Heart right ventricle (tissue), 16 donors: ENCODE data around the gene CLEC20A. TPM values are rescaled to one million over a fixed set of nuclear protein-coding genes. Genes with fewer than 3 reads are reported as not detected.

Experiments
- ATAC-seq, 8 donors: fragments of 200-7000 bp; cut with Tn5 transposase; one replicate each; pipeline ENCODE4 v1.9.1; 2020; ENCODE audit warnings: mild to moderate bottlenecking in 8 of 8, moderate library complexity in 8 of 8, moderate number of reproducible peaks in 1 of 8
- DNase-seq, 2 donors: peaks; one replicate each; pipeline ENCODE4 v3.0.0-alpha.2; 2020
- H3K27ac ChIP-seq, 10 donors: fragments of 200-600 bp; sonication (generic) in 2 of 10; one replicate each; pipeline versions ENCODE4 v1.5.0 to v1.8.0; 2020 to 2022; ENCODE audit warnings: mild to moderate bottlenecking in 3 of 10
- H3K27me3 ChIP-seq, 7 donors: fragments of 200-600 bp; one replicate each; pipeline ENCODE4 v1.8.0; 2021 to 2022; ENCODE audit warnings: mild to moderate bottlenecking in 2 of 7
- H3K36me3 ChIP-seq, 9 donors: fragments of 200-600 bp; sonication (generic) in 1 of 9; one replicate each; pipeline versions ENCODE4 v1.5.0 to v1.8.0; 2020 to 2022; ENCODE audit warnings: mild to moderate bottlenecking in 2 of 9
- H3K4me1 ChIP-seq, 9 donors: fragments of 200-600 bp; sonication (generic) in 1 of 9; one replicate each; pipeline versions ENCODE4 v1.5.0 to v1.8.0; 2020 to 2022; ENCODE audit warnings: mild to moderate bottlenecking in 4 of 9
- H3K4me3 ChIP-seq, 10 donors: fragments of 200-600 bp; sonication (generic) in 2 of 10; one replicate each; pipeline versions ENCODE4 v1.5.0 to v1.8.0; 2020 to 2022; ENCODE audit warnings: mild to moderate bottlenecking in 7 of 10, moderate library complexity in 2 of 10
- H3K9me3 ChIP-seq, 11 donors: fragments of 200-600 bp in 10 of 11; sonication (generic) in 2 of 11; one replicate each; pipeline versions ENCODE4 v1.5.0 to v1.8.0; 2013 to 2022; ENCODE audit warnings: mild to moderate bottlenecking in 2 of 11, control low read depth in 1 of 11, moderate library complexity in 1 of 11
- CTCF ChIP-seq, 9 donors: fragments of 200-600 bp; sonication (generic) in 2 of 9; IDR thresholded peaks; one replicate each; pipeline versions ENCODE4 v1.5.0 to v1.8.0; 2021 to 2022; ENCODE audit warnings: antibody characterized with exemption in 9 of 9, mild to moderate bottlenecking in 5 of 9, moderate library complexity in 1 of 9
- WGBS, 2 donors: extraction: QIAGEN DNeasy Blood & Tissue Kit; methylation state at CpG; one replicate each; pipeline ENCODE4 v1.1.7; 2013; ENCODE audit warnings: inconsistent platforms in 1 of 2; 5-methylcytosine and 5-hydroxymethylcytosine counted together
- intact Hi-C, 10 donors: fragments of 100-400 bp; cut with DNase I; formaldehyde crosslinking; loops; one replicate each; pipeline versions ENCODE4 v1.11.1 to v1.14.2; 2022
- polyA plus RNA-seq, 2 donors: library from polyadenylated mRNA; stranded (reverse); fragments of 200-250 nt; gene quantifications; one replicate each; pipeline ENCODE4 v1.2.3, GENCODE V29; 2013
- total RNA-seq, 10 donors: library from RNA; stranded (reverse); fragmentation: NEBNext Ultra II Directional in 3 of 10; extraction: Animal tissue kit (Norgen Biotek cat#: 25700) in 3 of 10; gene quantifications; one replicate each; pipeline versions ENCODE4 v1.2.1 to v1.2.4, GENCODE V29; 2021 to 2023
- donor health status: Arrhythmogenic right ventricular cardiomyopathy.
- donor health status: ischemic (EF 13 %, LVEDD 7.1; RV severe dilation, severe dysfunction).
- donor health status: healthy with polysubstance abuse.
- donor health status: DM: no; HTN: yes; CAD: no.
- donor health status: DM: no; HTN: no; CAD: no.
- donor health status: ischemic (EF 25% LVEDD 6.9; RV normal size, moderate dysfunction).
- donor health status: ischemic (EF 25% LVEDD 5.7; RV mildly dilated, moderate dysfunction).
- donor health status: healthy.
- donor health status: DM: yes; HTN: yes; CAD: no.
- donor health status: Ischemic cardiomyopathy.
- donor health status: ischemic (EF 35%, LVEDD 5.7; RV mildly dilated, moderate dysfunction).
- donor health status: nonischemic (EF 11% LVEDD 7.7; RV severe dilation, severe dysfunction).
- donor health status: DM: yes; HTN: yes; CAD: no.
- donor health status: PGD.
- donor health status: ischemic (EF 29% LVEDD 5.4; RV normal size, mild dysfunction).
- donor health status: nonischemic (EF 23%, LVEDD 6.1; RV moderate dilation, normal function).

Gene CLEC20A
- total and polyA plus RNA-seq, 12 donors: not detected

- WGBS, 2 donors: 92 to 95% methylated on average over 3 of the region's 3 CpGs
- no peak for DNase-seq
Measured at GRCh38 chr1:178502330-178502714, 5.6 kb upstream of the CLEC20A start.

GRCh38 chr1:178501705-178502329 lies 5.1 kb upstream of the CLEC20A start:
- peak; percentile 75 to 94 (median 92) for TF ChIP-seq CTCF (IDR thresholded peaks at IDR 0.05)
- 25 to 36% methylated on average over 5 of the region's 5 CpGs for whole genome bisulfite sequencing, 2 donors
- Histone ChIP-seq H3K4me3 (no peak overlapping the region), H3K36me3 (no peaks in the 10 kb centered on the region), H3K4me1 (peaks cover 0 to 6% (median 0%) of the 10 kb centered on the region in 9 donors), H3K27me3 (no peaks in the 10 kb centered on the region), H3K9me3 (no peaks in the 10 kb centered on the region), H3K27ac (no peak overlapping the region)
- intact Hi-C loops: loop anchor here in 8 of 10 donors (2.0 to 10.0 kb wide), 3 partner anchors 190 to 197 kb away; no protein-coding TSS in a partner anchor
- DNase-seq (peak; percentile 66 to 76), ATAC-seq (peak; percentile 64 to 89 (median 78))

More at GRCh38 chr1:178502330-178502714, 5.6 kb upstream of the CLEC20A start:
- no peaks in the 10 kb centered on the region for H3K36me3 ChIP-seq
- no peak overlapping the region for H3K27ac ChIP-seq
- no peaks in the 10 kb centered on the region for H3K9me3 ChIP-seq
- no peak for ATAC-seq
- intact Hi-C loops: loop anchor here in 7 of 10 donors (5.0 to 10.0 kb wide), 2 partner anchors 190 to 198 kb away; no protein-coding TSS in a partner anchor
- H3K4me3 ChIP-seq: no peak overlapping the region
- no peaks in the 10 kb centered on the region for H3K27me3 ChIP-seq
- H3K4me1 ChIP-seq: peaks cover 0 to 6% (median 0%) of the 10 kb centered on the region in 9 donors
- no peak for TF ChIP-seq CTCF (IDR thresholded peaks at IDR 0.05)

- no peaks in the 10 kb centered on the region for H3K27me3 ChIP-seq
- no peak for TF ChIP-seq CTCF (IDR thresholded peaks at IDR 0.05)
- 93 to 94% methylated on average over 10 of the region's 10 CpGs for WGBS, 2 donors
Measured at GRCh38 chr1:178500936-178501554, 4.3 kb upstream of the CLEC20A start.

GRCh38 chr1:178500091-178500770 lies 3.5 kb upstream of the CLEC20A start:
- Histone ChIP-seq H3K27ac (no peak overlapping the region), H3K4me3 (no peak overlapping the region), H3K4me1 (peaks cover 0 to 7% (median 0%) of the 10 kb centered on the region in 9 donors), H3K27me3 (no peaks in the 10 kb centered on the region), H3K36me3 (no peaks in the 10 kb centered on the region), H3K9me3 (no peaks in the 10 kb centered on the region)
- DNase-seq (no peak), ATAC-seq (no peak)
- peak in 1 of 9 donors; percentile 9 for TF ChIP-seq CTCF (IDR thresholded peaks at IDR 0.05)
- WGBS, 2 donors: 79 to 85% methylated on average over 11 of the region's 11 CpGs
- intact Hi-C loops: loop anchor here in 8 of 10 donors (2.0 to 10.0 kb wide), 3 partner anchors 188 to 195 kb away; no protein-coding TSS in a partner anchor

More at GRCh38 chr1:178500936-178501554, 4.3 kb upstream of the CLEC20A start:
- peaks cover 0 to 6% (median 0%) of the 10 kb centered on the region in 9 donors for H3K4me1 ChIP-seq
- H3K9me3 ChIP-seq: no peaks in the 10 kb centered on the region
- H3K36me3 ChIP-seq: no peaks in the 10 kb centered on the region
- no peak overlapping the region for H3K27ac ChIP-seq
- H3K4me3 ChIP-seq: no peak overlapping the region
- intact Hi-C loops: loop anchor here in 8 of 10 donors (2.0 to 10.0 kb wide), 3 partner anchors 189 to 196 kb away; no protein-coding TSS in a partner anchor
- DNase-seq: no peak
- ATAC-seq: peak in 1 of 8 donors; percentile 5
